ENCODE data around the gene CXCL1. TPM values are rescaled to one million over a fixed set of nuclear protein-coding genes. Genes with fewer than 3 reads are reported as not detected.

CXCL1 gene
- total RNA-seq, 4 donors from 2014 or later, result 0.93 TPM; not detected in 3

GRCh38 chr4:73872316-73873108 is 3.3 kb downstream of the CXCL1 start:
- no peak overlapping the region for H3K27ac ChIP-seq
- intact Hi-C loops (cut with DNase I), result no loop called here
- TF ChIP-seq POLR2A (IDR thresholded peaks at IDR 0.05) (no peak), CTCF (IDR thresholded peaks at IDR 0.05) (no peak)
- H3K4me3 ChIP-seq (replicated peaks in 1 of 3), result no peak overlapping the region
- H3K9me3 ChIP-seq, result no peaks in the 10 kb centered on the region
- no peak for DNase-seq
- 63 to 82% methylated on average over 2 of the region's 2 CpGs for WGBS, 2 donors
- no peaks in the 10 kb centered on the region for H3K27me3 ChIP-seq
- no peaks in the 10 kb centered on the region for H3K36me3 ChIP-seq
- peaks cover 0 to 4% of the 10 kb centered on the region in 2 donors for H3K4me1 ChIP-seq

GRCh38 chr4:73874386-73874785 is 5.2 kb downstream of the CXCL1 start:
- TF ChIP-seq POLR2A (IDR thresholded peaks at IDR 0.05) (no peak), CTCF (IDR thresholded peaks at IDR 0.05) (no peak)
- no peaks in the 10 kb centered on the region for H3K9me3 ChIP-seq

GRCh38 chr4:73875401-73875800 is 6.2 kb downstream of the CXCL1 start:
- Histone ChIP-seq H3K4me3 (replicated peaks in 1 of 3) (no peak overlapping the region), H3K4me1 (no peaks in the 10 kb centered on the region), H3K27ac (no peak overlapping the region), H3K27me3 (no peaks in the 10 kb centered on the region), H3K9me3 (no peaks in the 10 kb centered on the region), H3K36me3 (no peaks in the 10 kb centered on the region)
- 91 to 93% methylated on average over 1 of the region's 1 CpG for WGBS, 2 donors
- DNase-seq, result no peak
- intact Hi-C loops (cut with DNase I), result no loop called here
- no peak for TF ChIP-seq CTCF (IDR thresholded peaks at IDR 0.05)

More at GRCh38 chr4:73874386-73874785, 5.2 kb downstream of the CXCL1 start:
- no peaks in the 10 kb centered on the region for H3K27me3 ChIP-seq
- 76 to 91% methylated on average over 2 of the region's 2 CpGs for WGBS, 2 donors
- H3K4me1 ChIP-seq, result peaks cover 0 to 4% of the 10 kb centered on the region in 2 donors
- intact Hi-C loops (cut with DNase I), result no loop called here
- no peak overlapping the region for H3K27ac ChIP-seq
- no peaks in the 10 kb centered on the region for H3K36me3 ChIP-seq
- no peak overlapping the region for H3K4me3 ChIP-seq (replicated peaks in 1 of 3)
- no peak for DNase-seq

- Histone ChIP-seq H3K27ac (no peak overlapping the region), H3K27me3 (peaks cover 5% of the 10 kb centered on the region), H3K4me1 (no peaks in the 10 kb centered on the region), H3K9me3 (no peaks in the 10 kb centered on the region), H3K4me3 (replicated peaks in 1 of 3) (no peak overlapping the region), H3K36me3 (no peaks in the 10 kb centered on the region)
- TF ChIP-seq CTCF (IDR thresholded peaks at IDR 0.05) (no peak), POLR2A (IDR thresholded peaks at IDR 0.05) (no peak)
- 67 to 78% methylated on average over 1 of the region's 1 CpG for WGBS, 2 donors
- intact Hi-C loops (cut with DNase I), result no loop called here
- DNase-seq, result no peak
Measured at GRCh38 chr4:73883306-73883705, 14.1 kb downstream of the CXCL1 start.

- intact Hi-C loops (cut with DNase I), result no loop called here
- Histone ChIP-seq H3K4me1 (no peaks in the 10 kb centered on the region), H3K27ac (no peak overlapping the region), H3K27me3 (peaks cover 7% of the 10 kb centered on the region), H3K4me3 (replicated peaks in 1 of 3) (no peak overlapping the region), H3K9me3 (no peaks in the 10 kb centered on the region), H3K36me3 (no peaks in the 10 kb centered on the region)
- DNase-seq, result no peak
- TF ChIP-seq CTCF (IDR thresholded peaks at IDR 0.05) (no peak), POLR2A (IDR thresholded peaks at IDR 0.05) (no peak)
- WGBS, 2 donors, result 89 to 91% methylated on average over 4 of the region's 4 CpGs
Measured at GRCh38 chr4:73885574-73886267, 16.5 kb downstream of the CXCL1 start.

Measured in thyroid gland (tissue), 4 donors.